HS-27A (cell line): ENCODE results near the gene GP2.
"Not testable (repeated sequence)": the region's sequence is repeated elsewhere in the genome, so short reads cannot be mapped to it uniquely, and the experiment has no call there.

Source experiments
- DNase-seq: peaks from one replicate; pipeline ENCODE4 v3.0.0-alpha.2; 2012; ENCODE audit warnings: low read depth, missing footprints

The GP2 gene

DNA sequence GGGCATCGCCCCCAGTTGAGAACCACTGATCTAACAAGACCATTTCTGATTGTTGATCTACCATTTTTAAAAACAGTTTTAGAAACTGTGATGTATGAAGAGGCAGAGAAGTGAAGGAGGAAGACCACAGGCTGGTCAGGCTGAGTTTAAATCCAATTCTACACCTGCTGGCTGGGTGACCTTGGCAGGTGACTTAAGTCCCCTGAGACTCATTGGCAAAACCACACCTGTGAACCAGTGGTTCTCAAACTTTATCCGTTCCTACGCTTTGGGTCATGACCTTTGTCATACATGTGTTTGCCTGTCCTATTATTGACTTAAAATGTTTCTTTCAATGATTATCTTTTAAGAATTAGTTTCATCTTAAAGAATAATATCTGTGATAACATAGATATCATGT is 2.3 kb downstream of the GP2 start:
- no peak for DNase-seq

DNA sequence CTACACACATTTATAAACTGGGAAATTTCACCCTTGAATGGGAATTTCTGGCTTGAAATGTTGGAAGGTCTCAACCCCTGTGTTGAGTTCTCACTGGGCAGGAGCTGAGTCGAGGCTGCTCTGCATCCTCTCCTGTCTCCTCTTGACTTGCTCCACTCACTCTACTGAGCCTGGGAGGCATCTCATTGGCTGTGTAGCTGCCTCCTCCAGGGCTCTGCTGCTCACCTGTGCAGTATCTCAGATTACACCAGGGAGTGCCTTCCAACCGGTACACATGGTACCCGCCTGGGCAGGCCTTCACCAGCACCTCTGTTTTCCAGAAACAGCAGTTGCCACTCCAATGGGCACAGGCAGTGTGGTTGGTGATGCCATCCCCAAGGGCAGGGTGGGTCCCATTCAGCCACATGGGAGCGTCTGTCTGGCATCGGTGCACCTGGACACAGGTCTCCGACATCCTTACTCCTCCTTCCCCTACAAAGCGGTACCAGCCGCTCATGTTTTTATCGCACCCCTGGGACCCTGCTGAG is 3.7 kb downstream of the GP2 start:
- DNase-seq, result no peak

GRCh38 chr16:20322696-20323095 is 4.6 kb downstream of the GP2 start:
- DNase-seq, result no peak

GRCh38 chr16:20321671-20322070 is 5.6 kb downstream of the GP2 start:
- no peak for DNase-seq

DNA sequence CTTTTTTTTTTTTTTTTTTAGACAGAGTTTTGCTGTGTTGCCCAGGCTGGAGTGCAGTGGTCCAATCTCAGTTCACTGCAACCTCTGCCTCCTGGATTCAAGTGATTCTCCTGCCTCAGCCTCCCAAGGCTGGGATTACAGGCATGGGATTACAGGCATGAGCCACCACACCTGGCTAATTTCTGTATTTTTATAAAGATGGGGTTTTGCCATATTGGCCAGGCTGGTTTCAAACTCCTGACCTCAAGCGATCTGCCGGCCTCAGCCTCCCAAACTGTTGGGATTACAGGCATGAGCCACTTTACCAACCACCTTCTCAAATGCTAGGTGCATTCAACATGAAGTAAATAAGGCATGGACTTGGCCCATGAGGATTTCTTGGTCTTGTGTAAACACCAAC is 6.3 kb downstream of the GP2 start:
- not testable (repeated sequence) for DNase-seq

GRCh38 chr16:20320592-20320991 is 6.7 kb downstream of the GP2 start:
- no peak for DNase-seq

DNA sequence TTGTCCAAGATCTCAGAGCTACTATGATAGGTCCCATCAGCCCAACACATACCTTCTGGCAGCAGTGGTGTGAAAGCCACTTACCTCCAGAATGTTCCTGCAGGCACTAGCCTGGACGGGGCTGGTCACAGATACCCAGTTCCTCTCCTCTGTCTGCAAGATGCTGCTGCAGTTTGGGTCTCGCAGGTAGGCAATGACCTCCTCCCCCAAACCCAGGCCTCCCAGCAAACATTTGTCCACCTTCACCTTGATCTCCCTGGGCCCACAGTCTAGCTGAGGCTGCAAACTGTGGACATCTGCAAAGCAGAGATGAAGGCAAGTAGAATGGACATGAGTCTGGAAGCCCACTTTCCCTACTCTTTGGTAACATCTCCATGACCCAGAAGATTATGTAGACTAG is 7.1 kb downstream of the GP2 start:
- DNase-seq, result no peak

GRCh38 chr16:20319406-20319805 is 7.9 kb downstream of the GP2 start:
- no peak for DNase-seq

DNA sequence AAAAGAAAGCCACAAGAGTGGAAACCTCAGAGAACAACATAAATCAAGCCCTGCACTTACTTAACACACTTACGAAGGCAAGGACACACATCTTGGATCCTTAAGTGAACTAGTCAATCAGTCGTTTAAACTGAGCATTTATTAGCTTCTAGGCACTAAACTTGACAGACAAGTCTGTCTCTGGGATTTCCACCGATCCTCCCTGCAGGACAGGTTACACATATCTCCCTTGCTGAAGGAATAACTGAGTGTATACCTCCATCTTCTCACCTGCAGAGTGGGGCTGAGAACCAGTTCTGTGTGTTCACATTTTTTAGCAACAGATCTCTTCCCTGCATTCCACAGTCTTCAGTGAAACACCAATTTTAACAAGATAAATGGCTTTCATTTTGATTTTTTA is 8.9 kb downstream of the GP2 start:
- DNase-seq, result no peak

- no peak for DNase-seq
Observed at GRCh38 chr16:20318006-20318405, 9.3 kb downstream of the GP2 start.

GRCh38 chr16:20317117-20317516 is 10.2 kb downstream of the GP2 start:
- DNase-seq, result no peak

DNA sequence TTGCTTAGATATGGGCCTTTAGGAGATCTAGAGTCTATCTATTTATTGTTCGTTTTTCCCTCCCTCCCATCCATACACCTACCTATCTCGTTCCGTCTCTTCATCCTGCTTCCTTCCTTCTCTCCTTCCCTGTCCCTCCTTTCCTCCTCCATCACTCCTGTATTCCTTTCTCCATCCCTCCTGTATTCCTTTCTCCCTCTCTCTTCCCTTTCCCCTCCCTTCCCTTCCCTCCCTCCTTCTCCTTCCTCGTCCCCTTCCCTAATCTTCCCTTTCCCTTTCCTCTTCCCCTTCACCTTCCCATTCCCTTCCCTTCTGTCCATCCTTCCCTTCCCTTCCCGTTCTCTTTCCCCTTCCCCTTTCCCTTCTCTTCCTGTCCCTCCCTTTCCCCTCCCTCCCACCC is 10.6 kb downstream of the GP2 start:
- DNase-seq, result no peak

DNA sequence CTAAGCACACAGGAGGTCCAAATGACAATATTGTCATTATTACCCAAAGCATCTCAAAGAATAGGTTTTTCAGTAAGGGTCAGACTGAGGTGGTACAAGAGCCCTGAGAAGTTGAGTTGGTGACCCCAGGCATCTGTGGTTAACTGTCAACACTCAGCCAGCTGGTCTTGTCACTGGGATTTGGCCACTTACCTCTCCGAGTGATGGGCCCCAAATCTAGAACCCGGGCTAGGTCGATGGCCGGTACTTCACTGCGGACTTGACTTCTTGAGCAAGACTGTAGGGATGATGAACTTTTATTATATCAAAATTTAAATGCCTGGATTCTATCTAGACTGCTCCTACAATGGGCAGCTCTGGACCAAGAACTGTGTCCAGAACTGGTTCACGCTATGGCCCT is 11.5 kb downstream of the GP2 start:
- no peak for DNase-seq

DNA sequence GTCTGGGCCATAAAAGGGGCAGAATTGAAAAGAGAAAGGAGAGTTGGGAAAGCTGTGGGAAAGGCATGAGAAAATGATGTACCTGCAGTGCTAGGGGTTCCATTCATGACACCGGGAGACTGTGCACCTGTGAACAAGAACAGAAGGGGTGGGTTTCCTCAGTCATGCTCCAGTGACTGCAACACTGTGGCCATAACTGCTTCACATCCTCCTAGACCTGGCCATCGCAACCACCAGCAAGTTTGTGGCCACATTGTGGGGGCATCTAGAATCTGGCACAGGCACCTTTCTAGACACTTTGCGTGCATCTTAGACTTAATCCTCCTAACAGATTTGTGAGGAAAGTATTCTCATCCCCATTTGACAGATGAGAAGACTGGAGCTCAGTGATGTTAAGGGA is 12.7 kb downstream of the GP2 start:
- DNase-seq, result no peak

DNA sequence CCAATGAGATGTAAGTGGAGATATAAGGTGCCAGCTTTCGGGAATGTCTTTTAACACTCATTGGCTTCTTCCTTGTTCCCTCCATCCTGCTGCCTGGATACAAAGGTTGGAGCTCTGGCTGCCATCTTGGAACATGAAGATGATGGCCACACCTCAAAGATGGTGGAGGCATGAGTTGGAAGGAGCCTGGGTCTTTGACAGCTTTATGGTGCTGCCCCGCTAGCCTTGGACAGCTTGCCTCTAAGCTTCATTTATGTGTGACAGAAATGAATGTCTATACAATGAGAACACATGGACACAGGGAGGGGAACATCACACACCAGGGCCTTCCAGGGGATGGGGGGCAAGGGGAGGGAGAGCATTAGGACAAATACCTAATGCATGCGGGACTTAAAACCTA is 13.6 kb downstream of the GP2 start:
- DNase-seq, result no peak

GRCh38 chr16:20312536-20313095 is 14.7 kb downstream of the GP2 start:
- not testable (repeated sequence) for DNase-seq

DNA sequence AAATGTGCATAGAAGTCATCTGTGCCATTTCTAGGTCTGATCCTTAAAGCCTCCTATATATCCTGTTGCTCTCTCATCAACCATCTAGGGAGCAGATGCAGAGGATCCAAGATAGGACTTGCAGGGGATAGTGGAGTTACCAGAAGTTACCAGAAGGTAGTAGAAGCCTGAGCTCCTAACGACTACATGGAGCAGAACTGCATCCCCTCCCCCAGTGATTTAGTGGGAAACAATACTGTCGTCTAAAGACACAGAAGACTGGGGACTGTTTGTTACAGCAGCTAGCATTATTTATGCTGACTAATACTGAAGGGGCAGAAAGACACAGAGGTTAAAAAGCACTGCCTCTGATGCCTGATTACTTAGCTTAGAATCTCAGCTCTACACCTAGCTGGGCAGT is 15.8 kb downstream of the GP2 start:
- DNase-seq, result no peak

GRCh38 chr16:20310421-20311395 is 16.6 kb downstream of the GP2 start:
- DNase-seq, result no peak

GRCh38 chr16:20309786-20310185 is 17.5 kb downstream of the GP2 start:
- no peak for DNase-seq

DNA sequence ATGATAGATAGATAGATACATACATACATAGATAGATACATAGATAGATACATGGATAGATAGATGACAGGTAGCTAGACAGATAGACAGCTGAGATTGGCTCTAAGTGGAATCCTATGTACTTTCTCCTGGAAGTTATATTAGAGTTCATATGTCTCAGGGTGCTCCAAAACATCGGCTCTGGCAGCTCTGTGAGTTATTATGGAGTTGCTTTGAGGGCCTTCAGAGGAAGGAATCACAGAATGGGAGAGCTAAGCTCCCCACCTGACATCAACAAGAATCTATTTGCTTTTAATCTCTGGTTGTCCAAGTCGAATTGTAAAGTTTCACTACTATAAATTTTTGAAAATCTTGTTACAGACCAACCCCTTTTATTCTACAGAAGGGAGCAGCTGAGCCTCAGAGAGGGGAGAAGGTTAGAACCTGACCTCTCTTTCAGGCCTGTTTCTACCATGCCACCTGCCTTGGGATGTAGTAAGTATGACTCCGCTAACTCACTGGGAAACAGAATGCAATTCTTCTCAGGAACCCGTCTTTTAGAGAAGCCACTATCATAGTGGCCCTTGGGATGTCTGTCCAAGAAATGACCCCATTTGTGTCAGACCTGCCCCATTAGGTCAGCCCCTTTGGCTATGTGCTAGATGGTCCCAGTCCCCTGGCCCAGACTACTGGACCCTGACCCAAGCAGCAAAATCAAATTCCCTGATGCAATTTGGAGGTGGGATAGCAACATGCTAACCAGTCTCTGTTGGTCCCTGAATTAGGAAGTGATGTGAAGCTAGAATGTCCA is 18.3 kb downstream of the GP2 start:
- no peak for DNase-seq

DNA sequence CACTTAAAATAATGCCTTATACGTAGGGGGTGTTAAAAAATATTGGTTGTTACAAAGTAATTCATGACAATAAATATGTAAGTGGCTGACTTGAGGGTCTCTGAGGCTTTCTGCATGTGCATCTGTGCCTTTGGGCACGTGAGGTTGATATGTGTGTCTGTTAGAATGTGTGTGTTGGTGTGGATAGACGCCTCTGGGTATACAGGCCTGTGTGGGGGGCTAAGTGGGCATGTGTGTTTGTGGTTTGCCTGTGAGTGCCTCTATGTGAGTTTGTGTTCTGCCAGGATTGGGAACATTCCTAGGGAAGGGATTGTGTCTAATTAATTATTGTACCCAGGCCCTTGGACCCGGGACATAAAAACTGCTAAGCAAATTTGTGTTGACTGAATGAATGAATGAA is 19.0 kb downstream of the GP2 start:
- DNase-seq, result no peak

GRCh38 chr16:20307791-20308190 is 19.5 kb downstream of the GP2 start:
- DNase-seq, result no peak

- DNase-seq, result no peak
Observed at GRCh38 chr16:20307240-20307671, 20.1 kb downstream of the GP2 start.
